Osteoblast (primary cell): ENCODE measurements around the gene KREMEN1. TPM values are rescaled to one million over a fixed set of nuclear protein-coding genes. Genes with fewer than 3 reads are reported as not detected.

ENCODE experiments used
- DNase-seq: peaks from one replicate; pipeline ENCODE4 v3.0.0; 2011; ENCODE audit warnings: low spot score, mixed read lengths; ENCODE audit not compliant: insufficient read length; ENCODE audit errors: missing footprints
- H2AFZ ChIP-seq: 2 replicates; pipeline ENCODE4 v1.6.0; 2011; ENCODE audit warnings: mild to moderate bottlenecking, low read length
- H3K27ac ChIP-seq: 2 replicates; pipeline ENCODE4 v1.5.1; 2011; ENCODE audit warnings: mild to moderate bottlenecking, low read depth, low read length, moderate library complexity
- H3K27me3 ChIP-seq: 2 replicates; pipeline ENCODE4 v1.6.0; 2012; ENCODE audit warnings: mild to moderate bottlenecking, control low read depth, inconsistent platforms, low read length, moderate library complexity; ENCODE audit not compliant: insufficient read depth
- H3K36me3 ChIP-seq: 2 replicates; pipeline ENCODE4 v1.5.1; 2011; ENCODE audit warnings: mild to moderate bottlenecking, low read length, control low read depth, moderate library complexity; ENCODE audit not compliant: insufficient read depth
- H3K4me1 ChIP-seq: 2 replicates; pipeline ENCODE4 v1.5.1; 2011; ENCODE audit warnings: mild to moderate bottlenecking, low read length, control low read depth, moderate library complexity; ENCODE audit not compliant: insufficient read depth
- H3K4me2 ChIP-seq: 2 replicates; pipeline ENCODE4 v1.6.0; 2011; ENCODE audit warnings: mild to moderate bottlenecking, low read length; ENCODE audit not compliant: insufficient read depth
- H3K4me3 ChIP-seq: fragments of 200-600 bp; sonication (generic); 3 replicates; pipeline ENCODE4 v1.5.1; 2012; ENCODE audit warnings: mild to moderate bottlenecking, low read length, inconsistent platforms; ENCODE audit not compliant: insufficient read depth
- H3K79me2 ChIP-seq: 2 replicates; pipeline ENCODE4 v1.6.0; 2012; ENCODE audit warnings: mild to moderate bottlenecking, low read length, control low read depth, inconsistent platforms; ENCODE audit not compliant: insufficient read depth
- H3K9me3 ChIP-seq: 2 replicates; pipeline ENCODE4 v1.5.1; 2011; ENCODE audit warnings: low read depth, low read length, control low read depth
- H4K20me1 ChIP-seq: 2 replicates; pipeline ENCODE4 v1.6.0; 2012; ENCODE audit warnings: mild to moderate bottlenecking, low read length, control low read depth; ENCODE audit not compliant: insufficient read depth
- total RNA-seq: library from RNA; depleted of rRNA; stranded (reverse); fragments of >200 nt; gene quantifications from 2 replicates; pipeline ENCODE4 v1.2.3, GENCODE V29; 2012
- TF ChIP-seq, protein P1 (sequence below): IDR thresholded peaks from 2 replicates; pipeline ENCODE4 v1.5.1; 2011; ENCODE audit warnings: mild to moderate bottlenecking, low read depth, low read length, moderate library complexity; ENCODE audit errors: extremely low read depth

The KREMEN1 gene
- total RNA-seq, 1 donor: 6.5 TPM

- Histone ChIP-seq H3K36me3 (no peaks in the 10 kb centered on the region), H3K4me2 (no peak overlapping the region), H3K4me3 (no peak overlapping the region), H3K27me3 (peaks cover 11% of the 10 kb centered on the region), H3K27ac (no peak overlapping the region), H3K4me1 (no peaks in the 10 kb centered on the region), H3K79me2 (no peaks in the 10 kb centered on the region), H2AFZ (no peak overlapping the region), H3K9me3 (no peaks in the 10 kb centered on the region), H4K20me1 (no peaks in the 10 kb centered on the region)
- TF ChIP-seq, protein P1, sequence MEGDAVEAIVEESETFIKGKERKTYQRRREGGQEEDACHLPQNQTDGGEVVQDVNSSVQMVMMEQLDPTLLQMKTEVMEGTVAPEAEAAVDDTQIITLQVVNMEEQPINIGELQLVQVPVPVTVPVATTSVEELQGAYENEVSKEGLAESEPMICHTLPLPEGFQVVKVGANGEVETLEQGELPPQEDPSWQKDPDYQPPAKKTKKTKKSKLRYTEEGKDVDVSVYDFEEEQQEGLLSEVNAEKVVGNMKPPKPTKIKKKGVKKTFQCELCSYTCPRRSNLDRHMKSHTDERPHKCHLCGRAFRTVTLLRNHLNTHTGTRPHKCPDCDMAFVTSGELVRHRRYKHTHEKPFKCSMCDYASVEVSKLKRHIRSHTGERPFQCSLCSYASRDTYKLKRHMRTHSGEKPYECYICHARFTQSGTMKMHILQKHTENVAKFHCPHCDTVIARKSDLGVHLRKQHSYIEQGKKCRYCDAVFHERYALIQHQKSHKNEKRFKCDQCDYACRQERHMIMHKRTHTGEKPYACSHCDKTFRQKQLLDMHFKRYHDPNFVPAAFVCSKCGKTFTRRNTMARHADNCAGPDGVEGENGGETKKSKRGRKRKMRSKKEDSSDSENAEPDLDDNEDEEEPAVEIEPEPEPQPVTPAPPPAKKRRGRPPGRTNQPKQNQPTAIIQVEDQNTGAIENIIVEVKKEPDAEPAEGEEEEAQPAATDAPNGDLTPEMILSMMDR: no peak
- peak; percentile 73 for DNase-seq
Observed at GRCh38 chr22:29149841-29150555, 77.2 kb downstream of the KREMEN1 start.

DNA sequence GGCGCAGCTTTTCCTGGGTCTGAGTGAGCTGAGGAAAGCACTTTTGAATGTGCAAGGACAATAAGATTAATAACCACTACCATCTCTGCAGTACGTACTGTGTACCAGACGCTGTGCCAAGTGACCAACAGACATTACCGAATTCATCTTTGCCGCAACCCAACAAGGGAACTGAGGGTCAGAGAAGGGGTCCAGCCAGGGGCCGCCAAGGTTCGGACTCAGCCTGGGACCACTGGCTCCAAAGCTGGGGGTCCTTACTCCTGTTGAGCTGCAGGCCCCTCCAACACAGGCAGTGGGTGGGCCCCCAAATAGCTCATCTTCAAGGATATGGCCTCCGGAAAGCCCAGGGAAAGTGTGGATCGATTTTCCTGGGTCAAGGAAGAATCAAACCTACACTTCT is 77.9 kb downstream of the KREMEN1 start:
- Histone ChIP-seq H2AFZ (no peak overlapping the region), H3K27ac (no peak overlapping the region), H3K36me3 (no peaks in the 10 kb centered on the region), H3K4me2 (no peak overlapping the region), H4K20me1 (no peaks in the 10 kb centered on the region), H3K27me3 (peaks cover 11% of the 10 kb centered on the region), H3K79me2 (no peaks in the 10 kb centered on the region), H3K4me3 (no peak overlapping the region), H3K4me1 (no peaks in the 10 kb centered on the region), H3K9me3 (no peaks in the 10 kb centered on the region)
- DNase-seq: no peak
- TF ChIP-seq, protein P1: no peak

- H3K4me1 ChIP-seq: no peaks in the 10 kb centered on the region
- no peak overlapping the region for H2AFZ ChIP-seq
- H3K9me3 ChIP-seq: no peaks in the 10 kb centered on the region
- H3K4me2 ChIP-seq: no peak overlapping the region
- no peak overlapping the region for H3K27ac ChIP-seq
- no peaks in the 10 kb centered on the region for H3K36me3 ChIP-seq
- H4K20me1 ChIP-seq: no peaks in the 10 kb centered on the region
- TF ChIP-seq, protein P1: no peak
- no peak for DNase-seq
- no peaks in the 10 kb centered on the region for H3K79me2 ChIP-seq
- H3K4me3 ChIP-seq: no peak overlapping the region
- peaks cover 11% of the 10 kb centered on the region for H3K27me3 ChIP-seq
Observed at GRCh38 chr22:29151316-29151715, 78.5 kb downstream of the KREMEN1 start.

- peak; percentile 80 for DNase-seq
- no peaks in the 10 kb centered on the region for H3K79me2 ChIP-seq
- TF ChIP-seq, protein P1: no peak
Observed at GRCh38 chr22:29152045-29152953, 79.5 kb downstream of the KREMEN1 start.

More at GRCh38 chr22:29152045-29152953, 79.5 kb downstream of the KREMEN1 start:
- no peak overlapping the region for H3K4me2 ChIP-seq
- H3K4me1 ChIP-seq: no peaks in the 10 kb centered on the region
- no peaks in the 10 kb centered on the region for H3K36me3 ChIP-seq
- H2AFZ ChIP-seq: peak overlapping the region; percentile 29
- H3K27me3 ChIP-seq: peaks cover 11% of the 10 kb centered on the region
- H3K9me3 ChIP-seq: no peaks in the 10 kb centered on the region
- no peaks in the 10 kb centered on the region for H4K20me1 ChIP-seq
- H3K27ac ChIP-seq: no peak overlapping the region
- H3K4me3 ChIP-seq: no peak overlapping the region
